PC-3 (cell line): ENCODE results near the gene C2orf80.
"Not testable (repeated sequence)": the region's sequence is repeated elsewhere in the genome, so short reads cannot be mapped to it uniquely, and the experiment has no call there.

Experiments
- EZH2 ChIP-seq: fragments of 300-600 bp; sonication (generic); IDR thresholded peaks from one replicate; pipeline ENCODE4 v1.6.1; 2017; ENCODE audit warnings: antibody characterized with exemption, mild to moderate bottlenecking, low read length; ENCODE audit not compliant: unreplicated experiment
- EZH2phosphoT487 ChIP-seq: fragments of 300-600 bp; sonication (generic); IDR thresholded peaks from 2 replicates; pipeline ENCODE4 v1.6.1; 2018; ENCODE audit warnings: mild to moderate bottlenecking, antibody characterized with exemption, low read length, borderline replicate concordance
- TF ChIP-seq, protein P1 (sequence below): fragments of 300-600 bp; sonication (generic); conservative IDR thresholded peaks from 2 replicates; pipeline ENCODE4 v1.5.1; 2017; ENCODE audit warnings: antibody characterized with exemption, low read depth, mild to moderate bottlenecking, low read length

DNA sequence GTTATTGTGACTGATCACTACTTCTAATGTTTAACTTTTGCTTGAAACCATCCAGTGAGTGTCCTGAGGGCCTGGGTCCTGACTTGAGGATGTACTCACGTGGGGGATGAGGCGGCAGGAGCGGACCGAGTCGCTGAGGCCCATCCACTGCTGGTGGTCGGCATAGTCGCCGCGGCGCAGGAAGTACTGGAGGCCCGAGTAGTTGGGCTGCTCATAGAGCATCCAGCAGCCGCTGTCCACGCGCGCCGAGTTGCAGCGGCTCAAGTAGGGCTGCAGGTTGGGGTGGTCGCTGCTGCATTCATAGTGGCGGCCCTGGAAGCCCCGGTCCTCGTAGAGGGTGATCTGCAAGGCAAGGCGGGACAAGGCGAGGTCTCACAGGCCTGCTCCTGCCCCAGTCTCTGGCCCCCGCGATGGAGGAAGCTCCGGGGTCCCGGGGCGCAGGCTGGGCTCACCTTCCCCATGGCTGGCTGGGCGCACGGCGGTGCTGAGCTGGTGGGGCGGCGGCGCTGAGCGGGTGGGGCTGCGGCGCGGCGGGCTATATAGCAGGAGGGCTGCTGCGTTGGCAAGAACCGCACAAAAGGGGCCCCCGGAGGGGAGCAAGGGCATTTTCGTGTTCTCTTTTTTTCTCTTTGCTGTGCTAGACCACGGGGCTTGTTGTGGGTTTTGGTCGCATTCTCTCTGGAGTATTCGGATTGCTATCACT is 65.7 kb downstream of the C2orf80 start, which contains the start of gene CRYGD:
- TF ChIP-seq, protein P1, sequence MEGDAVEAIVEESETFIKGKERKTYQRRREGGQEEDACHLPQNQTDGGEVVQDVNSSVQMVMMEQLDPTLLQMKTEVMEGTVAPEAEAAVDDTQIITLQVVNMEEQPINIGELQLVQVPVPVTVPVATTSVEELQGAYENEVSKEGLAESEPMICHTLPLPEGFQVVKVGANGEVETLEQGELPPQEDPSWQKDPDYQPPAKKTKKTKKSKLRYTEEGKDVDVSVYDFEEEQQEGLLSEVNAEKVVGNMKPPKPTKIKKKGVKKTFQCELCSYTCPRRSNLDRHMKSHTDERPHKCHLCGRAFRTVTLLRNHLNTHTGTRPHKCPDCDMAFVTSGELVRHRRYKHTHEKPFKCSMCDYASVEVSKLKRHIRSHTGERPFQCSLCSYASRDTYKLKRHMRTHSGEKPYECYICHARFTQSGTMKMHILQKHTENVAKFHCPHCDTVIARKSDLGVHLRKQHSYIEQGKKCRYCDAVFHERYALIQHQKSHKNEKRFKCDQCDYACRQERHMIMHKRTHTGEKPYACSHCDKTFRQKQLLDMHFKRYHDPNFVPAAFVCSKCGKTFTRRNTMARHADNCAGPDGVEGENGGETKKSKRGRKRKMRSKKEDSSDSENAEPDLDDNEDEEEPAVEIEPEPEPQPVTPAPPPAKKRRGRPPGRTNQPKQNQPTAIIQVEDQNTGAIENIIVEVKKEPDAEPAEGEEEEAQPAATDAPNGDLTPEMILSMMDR, result not testable (repeated sequence)
- not testable (repeated sequence) for TF ChIP-seq EZH2, EZH2phosphoT487
